ENCODE measurements around the gene RIPK4. TPM values are rescaled to one million over a fixed set of nuclear protein-coding genes. Genes with fewer than 3 reads are reported as not detected.
"Not testable (repeated sequence)": the region's sequence is repeated elsewhere in the genome, so short reads cannot be mapped to it uniquely, and the experiment has no call there.

Gene RIPK4
- total RNA-seq, 1 donor from 2014 or later = 15.6 TPM

- no peak for DNase-seq
Measured at GRCh38 chr21:41794600-41794999, 27.7 kb upstream of the RIPK4 start.

- no peak for DNase-seq
Measured at GRCh38 chr21:41792711-41793110, 25.9 kb upstream of the RIPK4 start.

GRCh38 chr21:41786509-41786987 is 19.7 kb upstream of the RIPK4 start:
- no peak for DNase-seq

- not testable (repeated sequence) for DNase-seq
Measured at GRCh38 chr21:41785262-41785661, 18.4 kb upstream of the RIPK4 start.

- DNase-seq = no peak
Measured at GRCh38 chr21:41784456-41785102, 17.7 kb upstream of the RIPK4 start.

GRCh38 chr21:41783476-41784180 is 16.8 kb upstream of the RIPK4 start:
- DNase-seq = peak; percentile 51

- no peak for DNase-seq
Measured at GRCh38 chr21:41781050-41781410, 14.2 kb upstream of the RIPK4 start.

- DNase-seq = no peak
Measured at GRCh38 chr21:41780337-41781049, 13.6 kb upstream of the RIPK4 start.

- peak; percentile 37 for DNase-seq
Measured at GRCh38 chr21:41779659-41780058, 12.8 kb upstream of the RIPK4 start.

- DNase-seq = no peak
Measured at GRCh38 chr21:41778930-41779600, 12.2 kb upstream of the RIPK4 start.

GRCh38 chr21:41777951-41778815 is 11.3 kb upstream of the RIPK4 start:
- peak; percentile 93 for DNase-seq

GRCh38 chr21:41776778-41777177 is 9.9 kb upstream of the RIPK4 start:
- DNase-seq = no peak

GRCh38 chr21:41775149-41775472 is 8.3 kb upstream of the RIPK4 start:
- DNase-seq = no peak

- peak; percentile 69 for DNase-seq
Measured at GRCh38 chr21:41774467-41775148, 7.8 kb upstream of the RIPK4 start.

GRCh38 chr21:41772351-41773080 is 5.7 kb upstream of the RIPK4 start:
- DNase-seq = no peak

GRCh38 chr21:41771625-41771945 is 4.7 kb upstream of the RIPK4 start:
- no peak for DNase-seq

GRCh38 chr21:41770901-41771624 is 4.2 kb upstream of the RIPK4 start:
- DNase-seq = peak; percentile 71

GRCh38 chr21:41769933-41770332 is 3.1 kb upstream of the RIPK4 start:
- DNase-seq = no peak

GRCh38 chr21:41769521-41769920 is 2.7 kb upstream of the RIPK4 start:
- no peak for DNase-seq

- DNase-seq = no peak
Measured at GRCh38 chr21:41769111-41769510, 2.3 kb upstream of the RIPK4 start.

All from tongue (tissue), 2 donors.